ENCODE results near the gene DNAAF9. TPM values are rescaled to one million over a fixed set of nuclear protein-coding genes. Genes with fewer than 3 reads are reported as not detected.

Gene DNAAF9
- 10.1 TPM for polyA plus RNA-seq (2013, experiment 1 of 2)
- polyA plus RNA-seq (2013, experiment 2 of 2): 9.8 TPM

DNA sequence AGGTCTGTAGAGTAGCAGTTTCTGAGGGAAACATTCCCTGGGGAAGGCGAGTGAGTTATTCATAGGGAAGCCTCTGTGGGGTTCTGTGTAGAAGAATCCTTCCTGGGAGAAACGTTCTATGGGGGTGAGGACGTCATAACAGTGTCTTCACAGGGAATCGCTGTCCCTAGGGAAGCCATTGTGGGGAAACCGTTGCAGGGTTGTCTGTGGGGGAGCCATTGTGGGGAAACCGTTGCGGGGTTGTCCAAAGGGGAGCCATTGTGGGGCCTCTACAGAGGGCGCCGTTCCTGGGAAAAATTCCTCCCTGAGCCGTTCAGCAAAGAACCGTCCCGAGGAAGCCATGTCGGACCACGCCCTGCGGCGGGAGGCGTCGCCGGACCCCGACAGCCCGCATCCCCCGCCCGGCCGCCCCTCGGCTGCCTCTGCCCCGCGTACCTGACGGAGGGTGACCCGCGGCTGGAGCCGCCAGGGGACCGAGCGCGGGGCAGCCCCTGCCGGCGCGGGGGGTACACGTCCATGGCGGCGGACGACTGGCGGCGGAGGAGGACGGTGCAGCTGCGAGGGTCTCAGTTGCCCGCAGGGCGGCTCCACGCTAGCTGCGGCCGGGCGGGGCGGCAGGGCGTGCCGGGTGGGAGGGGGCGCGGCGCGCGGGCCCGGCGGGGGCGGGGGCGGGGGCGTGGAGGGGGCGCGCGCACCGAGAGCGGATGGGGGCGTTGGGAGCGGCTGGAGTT lies at the start of gene DNAAF9:
DNAAF9 (minus strand) TSS at position 630 of the 731 bp plus-strand sequence; CDS start at position 518, 112 bp downstream.
- Histone ChIP-seq H3K27ac (ENCODE audit: low read length, poor library complexity, severe bottlenecking) (peak within 1 kb of the TSS; percentile 83), H2BK5ac (ENCODE audit: low read depth, low read length, poor library complexity, severe bottlenecking) (peak within 1 kb of the TSS; percentile 91), H3K4me3 (ENCODE audit: insufficient read depth in 1 of 2, low read depth in 1 of 2, low read length in 2 of 2) (peak within 1 kb of the TSS; percentile 96 to 97), H3K23ac (ENCODE audit: low read length in 2 of 2) (peak within 1 kb of the TSS; percentile 41 to 98), H3K9me3 (ENCODE audit: control insufficient read depth, low read length) (no peaks in the 10 kb centered on the region), H4K91ac (ENCODE audit: low read length) (peak within 1 kb of the TSS; percentile 93), H3K9ac (ENCODE audit: low read length) (peak within 1 kb of the TSS; percentile 93), H2AK5ac (ENCODE audit: low read length, severe bottlenecking) (no peak within 1 kb of the TSS), H3K79me1 (replicated peaks; ENCODE audit: low read length, poor library complexity, severe bottlenecking) (no peaks in the 10 kb centered on the region), H3K4ac (ENCODE audit: low read depth in 1 of 2, low read length in 2 of 2) (peak within 1 kb of the TSS; percentile 84 to 96), H3K18ac (ENCODE audit: low read depth in 1 of 2, low read length in 2 of 2) (peak within 1 kb of the TSS; percentile 96 to 99), H3K4me1 (ENCODE audit: control insufficient read depth, insufficient read depth, low read depth, low read length) (peaks cover 3% of the 10 kb centered on the region), H2BK120ac (ENCODE audit: low read depth, low read length) (peak within 1 kb of the TSS; percentile 98), H3K27me3 (ENCODE audit: control insufficient read depth in 1 of 2, insufficient read depth in 1 of 2, low read length in 2 of 2) (no peaks in the 10 kb centered on the region), H4K8ac (ENCODE audit: low read length) (peak within 1 kb of the TSS; percentile 76), H2AFZ (ENCODE audit: low read depth, low read length) (peak within 1 kb of the TSS; percentile 95), H2BK15ac (ENCODE audit: low read depth, poor library complexity, severe bottlenecking) (peak within 1 kb of the TSS; percentile 76), H3K4me2 (ENCODE audit: low read length, poor library complexity, severe bottlenecking) (peak within 1 kb of the TSS; percentile 98), H3K14ac (ENCODE audit: low read length in 2 of 2) (peak within 1 kb of the TSS; percentile 2 to 99), H3K36me3 (ENCODE audit: control insufficient read depth in 1 of 2, insufficient read depth in 2 of 2, low read depth in 1 of 2, low read length in 2 of 2) (no peaks in the 10 kb centered on the region), H2BK12ac (ENCODE audit: low read length in 2 of 2) (peak within 1 kb of the TSS in 1 of 2 experiments; percentile 92)
- 0% methylated on average over 23 of the region's 71 CpGs for WGBS
- DNase-seq: peak; percentile 73

DNA sequence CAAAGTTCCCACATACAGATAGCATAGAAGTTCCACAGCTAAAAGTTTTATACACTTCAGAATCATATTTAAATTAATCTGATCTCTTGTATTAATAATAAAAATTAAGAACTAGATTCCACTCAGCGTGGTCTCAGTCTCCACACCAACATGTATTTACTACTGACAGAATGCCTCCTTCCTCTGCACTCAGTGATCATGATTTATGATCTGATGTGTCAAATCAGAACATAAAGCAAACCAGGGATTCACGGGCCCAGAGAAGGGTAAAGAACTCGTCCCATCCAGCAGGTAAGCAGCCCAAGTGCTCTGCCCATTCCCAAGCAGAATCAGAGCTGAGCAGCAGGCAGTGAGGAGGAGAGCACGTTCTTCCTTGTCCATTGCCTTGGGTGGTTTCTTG lies 49.2 kb upstream of the DNAAF9 start:
- H3K14ac ChIP-seq (ENCODE audit: low read length in 2 of 2): no peak overlapping the region
- H2BK15ac ChIP-seq (ENCODE audit: low read depth, poor library complexity, severe bottlenecking): no peak overlapping the region
- H3K23ac ChIP-seq (ENCODE audit: low read length in 2 of 2): no peak overlapping the region
- H3K18ac ChIP-seq (ENCODE audit: low read depth in 1 of 2, low read length in 2 of 2): no peak overlapping the region
- 64% methylated on average over 4 of the region's 4 CpGs for WGBS
- H3K4me3 ChIP-seq (ENCODE audit: insufficient read depth in 1 of 2, low read depth in 1 of 2, low read length in 2 of 2): no peak overlapping the region
- no peaks in the 10 kb centered on the region for H3K9me3 ChIP-seq (ENCODE audit: control insufficient read depth, low read length)
- no peak overlapping the region for H3K4me2 ChIP-seq (ENCODE audit: low read length, poor library complexity, severe bottlenecking)
- no peak overlapping the region for H3K4ac ChIP-seq (ENCODE audit: low read depth in 1 of 2, low read length in 2 of 2)
- H3K79me1 ChIP-seq (replicated peaks; ENCODE audit: low read length, poor library complexity, severe bottlenecking): no peaks in the 10 kb centered on the region
- DNase-seq: no peak
- peaks cover 5% of the 10 kb centered on the region for H3K4me1 ChIP-seq (ENCODE audit: control insufficient read depth, insufficient read depth, low read depth, low read length)
- H2BK12ac ChIP-seq (ENCODE audit: low read length in 2 of 2): no peak overlapping the region
- H2BK5ac ChIP-seq (ENCODE audit: low read depth, low read length, poor library complexity, severe bottlenecking): no peak overlapping the region
- no peak overlapping the region for H3K27ac ChIP-seq (ENCODE audit: low read length, poor library complexity, severe bottlenecking)
- no peak overlapping the region for H2BK120ac ChIP-seq (ENCODE audit: low read depth, low read length)
- no peak overlapping the region for H4K91ac ChIP-seq (ENCODE audit: low read length)
- H2AK5ac ChIP-seq (ENCODE audit: low read length, severe bottlenecking): no peak overlapping the region
- no peak overlapping the region for H2AFZ ChIP-seq (ENCODE audit: low read depth, low read length)
- no peaks in the 10 kb centered on the region for H3K36me3 ChIP-seq (ENCODE audit: control insufficient read depth in 1 of 2, insufficient read depth in 2 of 2, low read depth in 1 of 2, low read length in 2 of 2)
- no peak overlapping the region for H3K9ac ChIP-seq (ENCODE audit: low read length)
- no peak overlapping the region for H4K8ac ChIP-seq (ENCODE audit: low read length)
- H3K27me3 ChIP-seq (ENCODE audit: control insufficient read depth in 1 of 2, insufficient read depth in 1 of 2, low read length in 2 of 2): peaks cover 33 to 47% of the 10 kb centered on the region in 2 experiments

DNA sequence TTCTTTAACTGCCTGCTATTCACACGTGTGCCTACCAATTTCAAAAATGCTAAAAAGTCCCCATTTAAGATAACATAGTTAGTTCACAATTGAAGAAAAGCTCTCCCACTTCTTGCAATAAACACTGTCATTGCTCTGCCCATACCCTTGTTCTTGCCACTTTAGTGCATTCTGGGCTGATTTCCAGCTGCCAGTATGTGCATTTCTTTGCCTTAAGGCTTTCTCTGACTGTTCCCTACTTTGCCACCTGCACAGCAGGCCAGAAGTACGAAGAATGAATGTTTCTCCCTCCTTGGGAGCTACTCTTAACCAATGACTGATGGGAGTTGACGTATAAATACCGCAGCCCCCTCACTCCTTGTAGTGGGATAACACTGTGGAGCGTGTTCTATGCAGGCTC lies 47.4 kb upstream of the DNAAF9 start:
- H3K23ac ChIP-seq (ENCODE audit: low read length in 2 of 2): no peak overlapping the region
- H3K14ac ChIP-seq (ENCODE audit: low read length in 2 of 2): no peak overlapping the region
- H4K8ac ChIP-seq (ENCODE audit: low read length): no peak overlapping the region
- no peak overlapping the region for H3K4me2 ChIP-seq (ENCODE audit: low read length, poor library complexity, severe bottlenecking)
- H3K9me3 ChIP-seq (ENCODE audit: control insufficient read depth, low read length): no peaks in the 10 kb centered on the region
- no peak overlapping the region for H2BK15ac ChIP-seq (ENCODE audit: low read depth, poor library complexity, severe bottlenecking)
- no peak overlapping the region for H2BK120ac ChIP-seq (ENCODE audit: low read depth, low read length)
- H3K18ac ChIP-seq (ENCODE audit: low read depth in 1 of 2, low read length in 2 of 2): no peak overlapping the region
- H3K4me3 ChIP-seq (ENCODE audit: insufficient read depth in 1 of 2, low read depth in 1 of 2, low read length in 2 of 2): no peak overlapping the region
- H3K4ac ChIP-seq (ENCODE audit: low read depth in 1 of 2, low read length in 2 of 2): no peak overlapping the region
- H3K27me3 ChIP-seq (ENCODE audit: control insufficient read depth in 1 of 2, insufficient read depth in 1 of 2, low read length in 2 of 2): peaks cover 33 to 51% of the 10 kb centered on the region in 2 experiments
- no peak overlapping the region for H2BK5ac ChIP-seq (ENCODE audit: low read depth, low read length, poor library complexity, severe bottlenecking)
- no peak overlapping the region for H2BK12ac ChIP-seq (ENCODE audit: low read length in 2 of 2)
- H3K27ac ChIP-seq (ENCODE audit: low read length, poor library complexity, severe bottlenecking): no peak overlapping the region
- no peak overlapping the region for H3K9ac ChIP-seq (ENCODE audit: low read length)
- H3K4me1 ChIP-seq (ENCODE audit: control insufficient read depth, insufficient read depth, low read depth, low read length): peaks cover 1% of the 10 kb centered on the region
- H2AFZ ChIP-seq (ENCODE audit: low read depth, low read length): no peak overlapping the region
- no peaks in the 10 kb centered on the region for H3K79me1 ChIP-seq (replicated peaks; ENCODE audit: low read length, poor library complexity, severe bottlenecking)
- no peak overlapping the region for H4K91ac ChIP-seq (ENCODE audit: low read length)
- no peak for DNase-seq
- no peak overlapping the region for H2AK5ac ChIP-seq (ENCODE audit: low read length, severe bottlenecking)
- WGBS: 69% methylated on average over 5 of the region's 5 CpGs
- H3K36me3 ChIP-seq (ENCODE audit: control insufficient read depth in 1 of 2, insufficient read depth in 2 of 2, low read depth in 1 of 2, low read length in 2 of 2): no peaks in the 10 kb centered on the region

DNA sequence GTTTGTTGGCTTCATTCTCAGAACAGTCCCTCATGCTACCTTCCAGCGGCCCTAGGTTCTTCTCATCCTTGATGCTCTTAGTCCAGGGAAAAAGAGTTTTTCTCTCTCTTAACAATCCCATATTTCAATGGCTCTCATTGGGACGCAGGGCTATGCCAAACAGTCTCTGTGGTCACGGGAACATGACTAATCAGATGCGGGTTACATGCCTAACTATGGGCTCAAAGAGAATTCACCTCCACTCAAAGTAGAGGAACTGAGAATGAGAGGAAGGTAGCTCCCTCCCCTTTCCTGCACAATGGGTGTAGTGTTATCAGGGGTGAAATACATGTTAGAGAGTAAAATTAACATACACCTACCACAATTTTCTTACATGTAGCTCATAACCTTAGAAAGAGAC lies 45.2 kb upstream of the DNAAF9 start:
- H3K4ac ChIP-seq (ENCODE audit: low read depth in 1 of 2, low read length in 2 of 2): no peak overlapping the region
- no peak overlapping the region for H2BK120ac ChIP-seq (ENCODE audit: low read depth, low read length)
- no peaks in the 10 kb centered on the region for H3K36me3 ChIP-seq (ENCODE audit: control insufficient read depth in 1 of 2, insufficient read depth in 2 of 2, low read depth in 1 of 2, low read length in 2 of 2)
- no peak overlapping the region for H2AK5ac ChIP-seq (ENCODE audit: low read length, severe bottlenecking)
- no peaks in the 10 kb centered on the region for H3K4me1 ChIP-seq (ENCODE audit: control insufficient read depth, insufficient read depth, low read depth, low read length)
- no peak overlapping the region for H3K14ac ChIP-seq (ENCODE audit: low read length in 2 of 2)
- H2BK5ac ChIP-seq (ENCODE audit: low read depth, low read length, poor library complexity, severe bottlenecking): no peak overlapping the region
- H2BK12ac ChIP-seq (ENCODE audit: low read length in 2 of 2): no peak overlapping the region
- no peak overlapping the region for H4K8ac ChIP-seq (ENCODE audit: low read length)
- no peak overlapping the region for H3K23ac ChIP-seq (ENCODE audit: low read length in 2 of 2)
- H3K4me2 ChIP-seq (ENCODE audit: low read length, poor library complexity, severe bottlenecking): no peak overlapping the region
- no peaks in the 10 kb centered on the region for H3K79me1 ChIP-seq (replicated peaks; ENCODE audit: low read length, poor library complexity, severe bottlenecking)
- DNase-seq: no peak
- no peak overlapping the region for H4K91ac ChIP-seq (ENCODE audit: low read length)
- peaks cover 29 to 51% of the 10 kb centered on the region in 2 experiments for H3K27me3 ChIP-seq (ENCODE audit: control insufficient read depth in 1 of 2, insufficient read depth in 1 of 2, low read length in 2 of 2)
- no peaks in the 10 kb centered on the region for H3K9me3 ChIP-seq (ENCODE audit: control insufficient read depth, low read length)
- no peak overlapping the region for H2BK15ac ChIP-seq (ENCODE audit: low read depth, poor library complexity, severe bottlenecking)
- no peak overlapping the region for H2AFZ ChIP-seq (ENCODE audit: low read depth, low read length)
- H3K18ac ChIP-seq (ENCODE audit: low read depth in 1 of 2, low read length in 2 of 2): no peak overlapping the region
- no peak overlapping the region for H3K27ac ChIP-seq (ENCODE audit: low read length, poor library complexity, severe bottlenecking)
- H3K9ac ChIP-seq (ENCODE audit: low read length): no peak overlapping the region
- H3K4me3 ChIP-seq (ENCODE audit: insufficient read depth in 1 of 2, low read depth in 1 of 2, low read length in 2 of 2): no peak overlapping the region
- WGBS: 77% methylated on average over 4 of the region's 4 CpGs
